COLO829 (cell line): ENCODE results near the gene CERK.

ENCODE experiments used
- DNase-seq: peaks from one replicate; pipeline ENCODE4 v3.0.0; 2012; ENCODE audit warnings: low spot score

CERK gene

DNA sequence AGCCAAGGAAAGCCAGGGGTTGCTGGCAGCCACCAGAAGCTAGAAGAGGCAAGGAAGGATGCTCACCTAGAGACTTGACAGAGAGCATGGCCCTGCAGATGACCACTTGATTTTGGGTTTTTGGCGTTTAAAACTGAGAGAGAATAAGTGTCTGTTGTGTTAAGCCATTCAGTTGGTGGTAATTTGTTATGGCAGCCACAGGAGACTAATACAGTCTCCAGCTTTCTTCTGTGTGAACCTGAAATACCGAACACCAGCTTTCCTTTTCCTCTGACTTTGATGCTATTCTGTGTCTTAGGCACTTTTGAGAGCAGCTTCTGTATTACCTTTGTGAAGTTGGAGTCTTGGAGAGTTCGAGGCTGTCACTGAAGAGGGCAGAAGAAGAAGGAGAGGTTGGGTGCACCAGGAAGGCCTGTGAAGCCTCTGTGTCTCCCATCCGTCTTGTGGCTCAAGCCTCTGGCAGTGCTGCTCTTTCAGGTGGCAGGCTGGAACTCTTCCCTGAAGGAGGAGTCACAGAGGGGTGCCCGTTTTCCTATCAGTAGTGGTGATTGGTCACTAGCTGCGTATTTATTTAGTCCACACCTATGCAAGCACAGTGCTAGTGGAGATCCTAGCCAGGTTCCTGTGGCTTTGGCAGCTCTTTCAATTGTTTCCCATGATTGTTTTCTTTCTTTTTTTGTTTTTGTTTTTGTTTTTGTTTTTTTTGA, 26.9 kb upstream of the CERK start:
- no peak for DNase-seq

- DNase-seq: no peak
Measured at GRCh38 chr22:46764140-46764680, 26.2 kb upstream of the CERK start.

DNA sequence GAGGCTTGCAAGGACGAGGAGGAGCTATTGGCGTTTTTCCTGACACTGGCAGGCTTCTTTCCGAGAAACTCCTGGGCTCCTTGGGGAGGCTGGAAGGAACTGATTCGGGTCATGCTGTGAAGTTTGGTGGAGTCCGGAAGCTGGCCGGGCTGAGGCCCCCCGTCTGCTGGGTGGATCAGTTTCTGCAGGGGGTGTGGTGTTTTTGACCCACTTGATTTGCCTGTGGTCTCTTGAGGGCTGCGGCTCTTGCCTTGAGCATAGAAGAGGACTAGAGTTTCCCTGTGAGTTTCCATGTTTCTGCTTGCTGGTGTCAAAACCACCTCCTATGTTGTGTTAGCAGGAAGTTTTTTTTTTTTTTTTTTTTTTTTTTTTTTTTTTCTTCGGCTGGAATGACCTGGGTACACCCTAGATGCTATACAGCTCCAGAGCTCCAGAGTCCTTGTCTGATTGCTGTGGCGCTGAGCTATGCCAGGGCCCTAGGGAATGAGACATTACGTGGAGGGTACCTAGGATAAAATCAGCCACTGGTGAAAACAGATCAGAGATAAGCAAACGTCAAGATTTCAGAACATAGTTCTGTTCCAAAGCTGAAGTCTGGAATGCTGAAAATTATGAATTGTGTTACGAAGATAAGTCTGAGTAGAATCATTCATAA, 25.1 kb upstream of the CERK start:
- DNase-seq: no peak

GRCh38 chr22:46762238-46763050, 24.4 kb upstream of the CERK start, which contains the start of gene TBC1D22A:
Gene TBC1D22A (plus strand): TSS chr22:46762650. CDS start chr22:46762787, 137 bp downstream.
- peak; percentile 99 for DNase-seq

GRCh38 chr22:46761539-46762237, 23.6 kb upstream of the CERK start:
- DNase-seq: peak; percentile 45

DNA sequence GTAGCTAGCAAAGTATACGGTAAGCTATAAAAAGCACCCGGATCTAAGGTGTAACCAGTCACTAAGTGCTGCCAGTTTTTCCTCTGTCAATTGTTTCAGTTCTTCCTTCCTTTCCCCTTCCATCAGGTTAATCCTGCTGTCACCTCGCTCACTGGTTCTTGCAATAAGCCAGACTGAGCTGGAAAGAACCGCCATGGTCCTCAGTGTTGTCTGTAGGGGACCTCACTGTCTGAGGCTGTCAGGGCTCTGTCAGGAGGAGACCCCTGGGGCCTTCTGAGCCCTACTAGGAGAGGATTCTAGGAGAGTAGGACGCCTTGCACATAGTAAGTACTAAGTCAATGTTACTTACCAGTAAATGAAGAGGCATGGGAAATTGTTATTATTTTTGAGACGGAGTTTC, 23.0 kb upstream of the CERK start:
- no peak for DNase-seq

DNA sequence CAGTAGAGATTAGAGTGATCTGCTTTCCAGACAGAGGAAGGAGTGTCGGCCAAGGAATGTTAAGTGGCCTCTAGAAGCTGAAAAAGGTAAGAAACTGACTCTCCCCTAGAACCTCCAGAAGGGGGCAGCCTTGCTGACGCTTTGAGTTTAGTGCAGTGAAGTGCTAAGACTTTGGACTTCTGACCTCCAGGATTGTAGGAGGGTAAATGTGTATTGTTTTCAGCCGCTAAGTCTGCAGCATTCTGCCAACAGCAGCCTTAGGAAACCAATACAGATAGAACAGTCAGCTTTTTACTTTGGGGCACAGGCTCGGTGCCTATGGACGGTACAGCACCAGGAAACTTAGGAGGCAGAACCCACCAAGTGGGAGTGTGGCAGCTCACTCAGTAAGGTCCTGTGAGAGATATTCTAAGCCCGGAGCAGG, 20.8 kb upstream of the CERK start:
- peak; percentile 51 for DNase-seq

- DNase-seq: no peak
Measured at GRCh38 chr22:46758121-46758520, 20.1 kb upstream of the CERK start.

- no peak for DNase-seq
Measured at GRCh38 chr22:46757104-46757503, 19.1 kb upstream of the CERK start.

DNA sequence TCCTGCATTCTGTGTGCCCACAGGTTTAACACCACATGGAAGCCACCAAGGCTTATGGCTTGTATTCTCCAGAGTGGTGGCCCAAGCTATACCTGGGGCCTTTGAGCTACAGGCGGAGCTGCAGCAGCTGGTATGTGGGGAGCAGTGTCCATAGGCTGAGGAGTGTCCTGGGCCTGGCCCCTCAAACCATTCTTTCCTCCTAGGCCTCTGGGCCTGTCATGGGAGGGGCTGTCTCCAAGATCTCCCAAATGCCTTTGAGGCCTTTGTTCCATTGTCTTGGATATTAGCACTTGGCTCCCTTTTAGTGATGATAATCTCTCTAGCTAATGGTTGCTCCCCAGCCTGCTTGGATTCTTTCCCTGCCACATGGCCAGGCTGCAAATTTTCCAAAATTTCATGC, 18.0 kb upstream of the CERK start:
- no peak for DNase-seq

GRCh38 chr22:46755525-46755924, 17.5 kb upstream of the CERK start:
- no peak for DNase-seq

GRCh38 chr22:46754826-46755225, 16.8 kb upstream of the CERK start:
- no peak for DNase-seq

DNA sequence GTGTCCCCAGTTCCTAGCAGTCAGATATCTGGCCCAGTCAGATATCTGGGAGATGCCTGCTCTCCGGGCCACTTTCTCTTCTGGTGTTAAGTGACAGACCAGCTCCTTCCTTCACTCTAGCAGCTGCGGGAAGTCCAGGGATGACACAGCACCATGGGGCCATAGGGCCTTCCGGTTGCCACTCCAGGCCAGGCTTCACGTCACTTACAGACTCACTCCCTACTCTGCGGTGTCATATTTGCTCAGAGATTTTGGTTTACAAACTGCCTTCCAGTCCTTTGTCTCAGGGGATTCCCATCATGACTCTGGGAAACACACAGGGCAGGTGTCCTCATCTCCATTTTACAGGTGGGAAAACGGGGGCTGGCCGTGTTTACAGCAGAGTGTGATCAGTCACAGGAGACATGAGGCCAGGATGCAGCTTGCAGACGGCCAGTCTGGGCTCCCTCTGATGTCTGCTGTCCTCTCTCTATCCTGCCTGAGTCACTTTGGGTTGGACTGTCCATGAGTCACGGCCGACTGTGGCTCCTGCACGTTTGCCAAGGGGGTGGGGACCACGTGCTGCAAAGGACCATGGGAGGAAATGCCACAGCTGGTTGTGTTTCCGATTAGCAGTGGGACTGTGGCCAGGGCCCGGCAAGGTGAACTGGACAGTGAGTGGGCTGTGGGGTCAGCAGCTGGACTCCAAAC, 16.2 kb upstream of the CERK start:
- peak; percentile 96 for DNase-seq

- DNase-seq: no peak
Measured at GRCh38 chr22:46753761-46754109, 15.7 kb upstream of the CERK start.

GRCh38 chr22:46753360-46753759, 15.3 kb upstream of the CERK start:
- no peak for DNase-seq

- no peak for DNase-seq
Measured at GRCh38 chr22:46752988-46753310, 14.9 kb upstream of the CERK start.

GRCh38 chr22:46752286-46752987, 14.4 kb upstream of the CERK start:
- DNase-seq: no peak

GRCh38 chr22:46750863-46751443, 12.9 kb upstream of the CERK start:
- no peak for DNase-seq

DNA sequence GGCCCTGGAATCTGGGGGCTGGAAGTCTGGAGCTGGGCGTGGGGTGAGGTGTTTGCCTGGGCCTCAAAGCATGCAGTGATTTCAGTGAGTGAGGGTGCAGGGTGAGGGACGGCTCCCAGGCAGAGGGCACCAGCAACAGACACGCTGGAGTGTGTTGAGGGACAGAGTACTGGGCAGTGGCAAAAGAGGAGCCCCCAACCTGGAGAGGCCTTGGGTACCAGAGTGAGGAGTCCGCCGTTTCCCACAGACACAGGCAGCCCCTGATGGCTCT, 12.4 kb upstream of the CERK start:
- DNase-seq: no peak

- no peak for DNase-seq
Measured at GRCh38 chr22:46749682-46750529, 11.9 kb upstream of the CERK start.
